Measurements from ENCODE around the gene ZW10.

The ZW10 gene

DNA sequence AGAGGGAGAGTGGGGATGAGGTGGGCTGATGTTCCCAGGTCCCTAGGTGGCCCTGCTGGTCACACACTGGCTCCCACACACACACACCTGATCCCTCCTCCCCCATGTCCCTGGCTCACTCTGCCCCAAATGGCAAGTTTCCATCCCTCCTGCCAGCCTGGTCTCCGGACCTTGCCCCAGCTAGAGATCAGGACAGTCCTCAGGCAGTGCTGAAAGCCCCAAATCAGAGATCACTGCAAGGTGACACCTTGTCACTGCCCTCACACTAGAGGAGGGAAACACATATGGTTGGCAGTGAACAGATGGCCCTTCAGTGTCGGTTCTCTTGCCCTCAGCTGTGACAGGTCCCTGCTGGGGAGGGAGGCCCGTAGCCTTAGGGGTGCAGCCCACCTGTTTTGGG, 75.0 kb downstream of the ZW10 start:
- DNase-seq (ENCODE audit: low read depth) = no peak

DNA sequence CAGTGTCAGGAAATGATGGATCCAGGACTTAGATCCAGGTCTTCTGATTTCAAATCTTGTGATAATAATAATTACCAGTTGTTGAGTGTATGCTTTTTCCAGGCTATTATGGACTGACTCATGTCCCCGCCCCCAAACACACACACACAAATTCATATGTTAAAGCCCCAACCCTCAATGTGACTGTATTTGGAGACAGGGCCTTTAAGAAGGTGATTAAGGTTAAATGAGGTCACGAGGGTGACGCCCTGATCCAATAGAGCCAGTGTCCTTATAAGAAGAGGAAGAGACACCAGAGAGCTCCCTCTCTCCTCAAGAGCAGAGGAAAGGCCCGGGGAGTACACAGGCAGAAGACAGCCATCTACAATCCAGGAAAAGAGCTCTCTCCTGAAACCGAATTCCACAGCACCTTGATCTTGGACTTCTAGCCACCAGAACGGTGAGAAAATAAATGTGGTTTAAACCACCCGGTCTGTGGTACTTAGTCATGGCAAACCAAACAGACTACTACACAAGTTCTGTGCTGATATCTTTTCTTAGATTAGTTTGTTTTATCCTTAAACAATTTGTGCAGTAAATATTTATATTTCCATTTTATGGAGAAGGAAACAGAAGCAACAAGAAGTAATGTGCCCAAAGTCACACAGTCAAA, 75.6 kb downstream of the ZW10 start:
- no peak for DNase-seq (ENCODE audit: low read depth)

DNA sequence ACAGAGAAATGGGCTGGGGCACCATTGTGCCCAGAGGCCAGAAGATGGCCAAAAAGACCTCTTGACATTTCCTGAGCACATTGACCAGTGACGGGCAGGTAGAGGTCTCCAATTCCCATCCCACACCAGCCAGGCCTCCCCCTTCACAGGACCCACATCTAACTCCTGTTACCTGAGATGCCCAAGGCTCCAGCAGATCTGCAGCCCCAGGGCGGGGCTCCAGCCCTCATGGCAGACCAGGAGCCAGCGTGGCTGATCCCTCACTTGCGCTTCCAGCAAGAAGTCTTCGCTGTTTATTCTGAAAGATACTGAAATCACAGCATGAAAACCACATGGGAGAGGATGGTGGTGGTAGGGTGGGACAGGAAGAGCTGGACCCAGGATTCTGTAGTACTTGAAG, 76.4 kb downstream of the ZW10 start:
- DNase-seq (ENCODE audit: low read depth) = no peak

DNA sequence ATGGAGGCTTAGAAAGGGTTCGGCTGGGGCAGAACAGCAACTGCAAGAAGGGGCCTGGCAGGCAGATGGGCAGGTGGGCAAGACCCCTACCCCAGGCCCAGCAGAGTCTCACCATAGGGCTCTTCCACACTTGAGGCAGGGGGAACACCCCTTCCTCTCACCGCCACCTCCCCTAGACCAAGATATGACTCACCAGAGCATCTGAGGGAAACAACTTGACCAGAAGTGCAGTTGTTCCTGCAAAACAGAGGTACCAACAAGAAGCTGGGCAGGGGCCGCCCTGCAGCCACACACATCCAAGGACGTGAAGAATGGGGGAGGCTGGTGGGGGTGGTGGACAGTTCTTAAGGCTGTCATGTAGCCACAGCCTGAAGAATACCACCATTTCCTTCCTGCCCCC, 78.3 kb downstream of the ZW10 start:
- DNase-seq (ENCODE audit: low read depth) = no peak

DNA sequence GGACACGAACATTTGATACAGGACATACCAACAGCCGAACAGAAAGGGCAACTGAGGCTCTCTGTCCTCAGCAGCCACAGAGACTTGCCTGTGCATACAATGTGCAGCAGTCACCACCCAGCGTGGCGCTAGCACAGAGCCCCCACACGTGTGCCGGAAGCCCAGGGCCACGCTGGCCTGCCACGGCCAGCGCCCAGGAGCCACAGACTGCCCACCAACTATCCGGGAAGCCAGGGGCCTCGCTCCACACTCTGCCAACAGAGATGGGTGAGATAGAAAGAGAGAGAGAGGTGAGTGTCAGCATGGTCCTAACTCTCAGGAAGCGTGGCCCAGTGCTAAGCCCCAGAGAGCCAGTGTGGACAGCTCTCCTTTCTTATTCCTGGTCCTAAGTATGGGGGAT, 79.1 kb downstream of the ZW10 start:
- DNase-seq (ENCODE audit: low read depth) = no peak

DNA sequence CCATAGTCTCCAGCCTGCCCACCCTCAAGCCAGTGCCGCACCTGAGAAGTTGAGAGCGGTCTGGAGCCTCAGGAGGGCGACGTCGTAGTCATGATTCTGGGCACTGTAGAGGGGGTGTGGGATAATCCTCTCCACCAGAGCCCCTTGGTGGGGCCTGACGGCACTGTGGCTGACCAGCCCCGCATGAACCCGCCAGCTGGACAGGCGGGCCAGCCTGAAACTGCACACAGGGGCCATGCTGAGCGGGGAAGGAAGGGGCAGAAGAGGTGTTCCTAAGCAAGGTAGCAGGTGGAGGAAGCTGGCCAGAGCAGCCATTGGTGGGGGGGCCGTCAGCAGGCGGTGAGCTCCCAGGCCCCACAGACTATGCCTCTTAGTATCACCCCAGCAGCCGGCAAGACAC, 80.5 kb downstream of the ZW10 start:
- no peak for DNase-seq (ENCODE audit: low read depth)

DNA sequence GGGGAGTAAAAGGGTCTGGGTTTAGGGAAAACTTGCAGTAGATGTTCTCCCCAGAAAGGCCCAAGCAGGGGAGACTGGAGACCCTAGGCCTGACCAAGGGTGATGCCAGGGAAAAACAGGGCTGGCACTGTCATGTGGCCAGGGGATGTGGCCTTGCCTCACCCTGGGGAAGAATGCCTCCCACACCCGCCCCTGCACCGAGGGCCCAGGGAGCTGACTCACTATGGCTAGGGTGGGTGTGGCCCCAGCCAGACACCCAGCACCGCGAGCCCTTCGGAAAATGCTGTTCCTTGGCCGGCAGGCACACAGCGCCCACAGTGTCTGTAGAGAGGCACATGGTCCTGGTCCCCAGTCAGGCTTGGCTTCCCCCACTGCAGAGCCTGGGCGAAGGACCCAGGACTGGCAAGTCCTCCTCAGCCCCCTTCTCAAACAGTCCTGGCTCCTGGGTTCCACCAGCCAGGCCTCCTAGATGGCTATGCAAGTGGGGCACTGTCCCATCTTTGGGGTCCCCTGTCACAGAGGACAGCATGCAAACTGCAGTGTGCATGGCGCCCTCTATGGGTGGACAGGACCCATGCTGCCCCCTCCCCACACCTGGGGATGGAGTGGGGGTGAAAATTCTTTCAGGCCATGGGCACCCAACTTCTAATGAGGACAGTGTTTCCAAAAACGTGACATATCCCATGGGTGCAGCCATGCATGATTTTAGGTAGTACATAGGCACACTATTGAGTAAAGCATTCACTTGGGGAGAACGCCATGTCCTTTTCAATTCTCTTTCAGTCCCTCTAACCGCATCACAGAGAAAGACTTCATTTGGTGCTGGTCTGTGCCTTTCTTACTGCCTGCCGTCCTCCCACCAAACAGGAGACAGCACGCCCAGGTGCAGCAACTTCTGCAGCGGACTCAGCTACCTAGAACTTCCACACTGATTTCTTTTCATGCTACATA, 82.6 kb downstream of the ZW10 start:
- no peak for DNase-seq (ENCODE audit: low read depth)

DNA sequence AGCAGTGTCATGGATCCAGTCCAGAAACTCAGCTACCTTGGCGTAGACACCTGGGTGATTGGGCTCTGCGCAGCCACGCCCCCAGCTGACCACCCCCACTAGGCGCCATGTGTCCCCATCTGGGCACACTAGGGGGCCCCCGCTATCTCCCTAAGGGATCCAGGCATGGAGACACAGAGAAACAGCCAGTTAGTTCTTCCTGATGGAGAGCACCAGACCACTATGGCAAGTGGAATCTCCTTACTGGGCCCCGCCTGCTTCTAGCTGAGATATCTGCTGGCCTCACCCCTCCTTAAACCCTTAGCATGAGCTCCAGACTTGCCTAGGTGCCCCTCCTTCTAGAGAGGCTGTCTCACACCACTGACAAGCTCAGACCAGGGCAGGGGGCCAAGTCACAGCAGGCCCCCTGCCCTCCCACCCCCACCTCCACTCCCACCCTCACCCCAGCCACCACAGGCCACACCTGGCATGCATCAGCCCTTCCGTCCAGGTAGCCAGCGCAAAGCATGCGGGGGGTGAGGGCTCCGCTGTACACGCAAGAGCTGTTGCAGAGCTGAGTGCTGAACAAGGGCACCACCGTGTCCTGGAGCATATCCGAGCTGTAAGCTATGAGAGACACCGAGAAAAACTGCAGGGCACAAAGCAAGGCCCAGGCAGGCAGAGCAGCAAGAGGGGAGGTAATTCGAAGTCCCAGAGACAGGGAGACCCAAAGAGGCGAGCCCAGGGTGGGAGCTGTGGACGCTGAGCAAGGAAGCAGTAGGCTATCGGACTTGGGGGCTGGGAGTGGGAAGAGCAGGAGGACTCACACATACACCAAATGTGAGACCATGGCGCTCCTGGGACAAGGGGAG, 83.5 kb downstream of the ZW10 start:
- no peak for DNase-seq (ENCODE audit: low read depth)

DNA sequence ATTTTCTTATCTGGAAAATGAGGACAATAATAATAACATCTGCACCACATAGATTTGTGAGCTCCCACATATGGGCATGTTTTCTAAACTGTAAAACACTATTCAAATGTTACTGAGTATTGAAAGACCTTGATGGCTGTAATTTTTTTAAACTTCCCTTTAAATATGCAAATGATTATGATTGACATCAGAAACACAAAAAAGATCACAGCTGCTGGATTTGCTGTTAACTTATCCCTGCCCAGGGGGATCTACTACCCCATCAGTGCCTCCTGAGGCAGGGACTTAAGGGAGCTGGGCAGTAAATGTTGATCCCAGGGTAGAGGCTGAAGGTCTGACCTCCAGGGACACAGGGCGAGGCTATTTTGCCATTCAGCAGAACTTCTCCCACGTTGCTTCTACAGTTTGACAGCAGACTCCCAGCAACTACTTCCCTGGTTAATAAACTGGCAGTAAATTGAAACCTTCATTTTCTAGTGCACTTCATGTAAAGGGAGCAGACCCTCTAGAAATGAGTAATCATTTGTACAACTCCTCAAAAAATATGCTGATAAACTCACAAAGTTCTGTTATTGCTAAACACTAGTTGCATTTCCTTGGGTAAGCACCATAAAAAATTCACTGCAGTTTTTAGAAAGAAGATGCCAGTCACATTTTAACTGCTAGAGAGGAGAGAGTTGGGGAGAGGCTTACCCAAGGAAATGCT, 87.7 kb downstream of the ZW10 start:
- no peak for DNase-seq (ENCODE audit: low read depth)

DNA sequence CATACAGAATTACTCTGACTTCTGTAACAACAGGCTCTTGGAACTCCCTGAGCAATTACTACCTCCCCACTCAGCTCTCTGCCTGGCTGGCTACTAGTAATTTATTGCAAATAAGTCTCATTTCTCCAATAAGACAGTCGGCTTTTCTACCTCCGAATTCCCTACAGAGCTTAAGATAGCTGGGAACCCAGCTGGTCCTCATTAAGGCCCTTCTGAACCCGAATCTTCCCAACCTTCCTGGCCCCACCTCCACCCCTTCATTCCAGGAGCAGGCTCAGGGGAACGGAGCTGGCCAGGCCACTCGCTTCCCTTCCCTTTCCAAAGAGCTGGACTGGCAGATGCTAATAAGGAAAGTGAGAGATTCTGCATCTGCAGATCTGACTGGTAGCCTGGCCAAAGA, 89.0 kb downstream of the ZW10 start:
- DNase-seq (ENCODE audit: low read depth) = no peak

DNA sequence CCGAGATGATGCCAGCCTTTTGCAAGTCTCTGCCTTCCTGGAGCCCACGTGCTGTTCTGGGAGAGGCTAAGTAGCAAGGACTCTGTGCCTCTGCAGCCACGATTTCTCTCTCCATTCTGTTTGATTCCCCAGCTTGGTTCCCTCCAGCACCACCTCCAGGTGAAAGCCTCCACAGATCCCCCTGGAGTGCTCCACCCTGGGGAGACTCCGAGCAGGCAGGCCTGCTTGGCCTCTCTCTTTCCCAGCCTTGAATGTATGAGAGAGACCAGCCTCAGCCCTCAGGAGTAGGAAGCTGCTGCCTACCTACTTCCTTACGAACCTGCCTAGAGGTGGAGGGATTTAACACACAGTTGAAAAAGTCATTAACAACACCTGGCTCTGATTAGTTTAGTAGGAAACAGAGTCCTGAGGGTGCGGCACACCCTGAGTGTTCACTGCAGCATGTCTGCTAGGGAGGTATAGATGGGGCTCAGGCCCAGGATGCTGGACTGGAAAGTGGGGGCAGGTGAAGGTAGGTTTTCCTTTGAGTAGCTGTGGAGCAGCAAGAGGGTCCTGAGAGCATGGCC, 89.9 kb downstream of the ZW10 start:
- DNase-seq (ENCODE audit: low read depth) = no peak

Data from T follicular helper cell (primary cell).